ENCODE results near the gene NRXN3.

Gene NRXN3

DNA sequence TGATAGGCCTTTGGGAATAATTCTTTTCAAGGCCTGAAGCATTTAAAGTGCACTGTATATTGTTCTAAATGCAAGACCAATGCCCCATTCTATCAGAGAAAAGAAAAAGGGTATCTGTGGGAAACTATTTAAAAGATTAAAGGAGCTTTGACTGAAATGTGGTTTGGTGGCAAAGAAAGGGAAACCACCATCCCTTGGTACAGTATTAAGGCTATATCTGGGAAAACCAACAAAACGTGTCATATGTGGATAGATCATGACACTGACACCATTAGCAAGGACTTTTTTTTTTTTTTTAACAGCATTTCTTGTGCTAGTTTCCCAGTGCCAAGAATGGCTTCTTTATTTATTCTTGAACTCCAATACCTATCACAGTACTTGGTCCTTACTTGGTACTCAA lies 1150.4 kb downstream of the NRXN3 start:
- Histone ChIP-seq H4K20me1 (ENCODE audit: low read depth, low read length) (no peaks in the 10 kb centered on the region), H3K9ac (ENCODE audit: low read length) (no peak overlapping the region), H3K27me3 (ENCODE audit: low read length) (no peaks in the 10 kb centered on the region), H2AFZ (ENCODE audit: low read depth, low read length, severe bottlenecking) (no peak overlapping the region), H3K27ac (ENCODE audit: low read depth, low read length) (no peak overlapping the region), H3K36me3 (ENCODE audit: low read length) (no peaks in the 10 kb centered on the region), H3K9me3 (ENCODE audit: insufficient read depth, low read length) (no peaks in the 10 kb centered on the region), H3K4me3 (ENCODE audit: insufficient read depth, low read length, poor library complexity, severe bottlenecking) (no peak overlapping the region), H3K79me2 (ENCODE audit: insufficient read depth, low read length) (no peaks in the 10 kb centered on the region), H3F3A (ENCODE audit: insufficient read depth) (no peaks in the 10 kb centered on the region), H3K9me2 (replicated peaks; ENCODE audit: insufficient read depth, low read length) (no peaks in the 10 kb centered on the region), H3K4me2 (ENCODE audit: low read depth, low read length, poor library complexity, severe bottlenecking) (no peak overlapping the region)
- TF ChIP-seq, protein P1, sequence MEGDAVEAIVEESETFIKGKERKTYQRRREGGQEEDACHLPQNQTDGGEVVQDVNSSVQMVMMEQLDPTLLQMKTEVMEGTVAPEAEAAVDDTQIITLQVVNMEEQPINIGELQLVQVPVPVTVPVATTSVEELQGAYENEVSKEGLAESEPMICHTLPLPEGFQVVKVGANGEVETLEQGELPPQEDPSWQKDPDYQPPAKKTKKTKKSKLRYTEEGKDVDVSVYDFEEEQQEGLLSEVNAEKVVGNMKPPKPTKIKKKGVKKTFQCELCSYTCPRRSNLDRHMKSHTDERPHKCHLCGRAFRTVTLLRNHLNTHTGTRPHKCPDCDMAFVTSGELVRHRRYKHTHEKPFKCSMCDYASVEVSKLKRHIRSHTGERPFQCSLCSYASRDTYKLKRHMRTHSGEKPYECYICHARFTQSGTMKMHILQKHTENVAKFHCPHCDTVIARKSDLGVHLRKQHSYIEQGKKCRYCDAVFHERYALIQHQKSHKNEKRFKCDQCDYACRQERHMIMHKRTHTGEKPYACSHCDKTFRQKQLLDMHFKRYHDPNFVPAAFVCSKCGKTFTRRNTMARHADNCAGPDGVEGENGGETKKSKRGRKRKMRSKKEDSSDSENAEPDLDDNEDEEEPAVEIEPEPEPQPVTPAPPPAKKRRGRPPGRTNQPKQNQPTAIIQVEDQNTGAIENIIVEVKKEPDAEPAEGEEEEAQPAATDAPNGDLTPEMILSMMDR (IDR thresholded peaks at IDR 0.05; ENCODE audit: insufficient read depth, low read length, poor library complexity, severe bottlenecking), result no peak
- TF ChIP-seq EZH2phosphoT487 (conservative IDR thresholded peaks at IDR 0.05; ENCODE audit: low read length), result no peak

GRCh38 chr14:79321070-79321469 lies 1150.9 kb downstream of the NRXN3 start:
- H3F3A ChIP-seq (ENCODE audit: insufficient read depth), result no peaks in the 10 kb centered on the region
- TF ChIP-seq EZH2phosphoT487 (conservative IDR thresholded peaks at IDR 0.05; ENCODE audit: low read length), result no peak
- TF ChIP-seq, protein P1 (IDR thresholded peaks at IDR 0.05; ENCODE audit: insufficient read depth, low read length, poor library complexity, severe bottlenecking), result no peak
- H3K36me3 ChIP-seq (ENCODE audit: low read length), result no peaks in the 10 kb centered on the region
- H3K4me2 ChIP-seq (ENCODE audit: low read depth, low read length, poor library complexity, severe bottlenecking), result no peak overlapping the region
- H4K20me1 ChIP-seq (ENCODE audit: low read depth, low read length), result no peaks in the 10 kb centered on the region
- H3K4me3 ChIP-seq (ENCODE audit: insufficient read depth, low read length, poor library complexity, severe bottlenecking), result no peak overlapping the region
- no peaks in the 10 kb centered on the region for H3K9me3 ChIP-seq (ENCODE audit: insufficient read depth, low read length)
- H3K27me3 ChIP-seq (ENCODE audit: low read length), result no peaks in the 10 kb centered on the region
- no peak overlapping the region for H2AFZ ChIP-seq (ENCODE audit: low read depth, low read length, severe bottlenecking)
- no peaks in the 10 kb centered on the region for H3K9me2 ChIP-seq (replicated peaks; ENCODE audit: insufficient read depth, low read length)
- H3K27ac ChIP-seq (ENCODE audit: low read depth, low read length), result no peak overlapping the region
- H3K9ac ChIP-seq (ENCODE audit: low read length), result no peak overlapping the region
- H3K79me2 ChIP-seq (ENCODE audit: insufficient read depth, low read length), result no peaks in the 10 kb centered on the region

GRCh38 chr14:79325071-79325470 lies 1154.9 kb downstream of the NRXN3 start:
- Histone ChIP-seq H3K9ac (ENCODE audit: low read length) (no peak overlapping the region), H3K36me3 (ENCODE audit: low read length) (no peaks in the 10 kb centered on the region), H3K27ac (ENCODE audit: low read depth, low read length) (no peak overlapping the region), H2AFZ (ENCODE audit: low read depth, low read length, severe bottlenecking) (no peak overlapping the region), H3K4me3 (ENCODE audit: insufficient read depth, low read length, poor library complexity, severe bottlenecking) (no peak overlapping the region), H3K4me2 (ENCODE audit: low read depth, low read length, poor library complexity, severe bottlenecking) (no peak overlapping the region), H3K9me3 (ENCODE audit: insufficient read depth, low read length) (no peaks in the 10 kb centered on the region), H3K9me2 (replicated peaks; ENCODE audit: insufficient read depth, low read length) (no peaks in the 10 kb centered on the region), H3K79me2 (ENCODE audit: insufficient read depth, low read length) (no peaks in the 10 kb centered on the region), H3K27me3 (ENCODE audit: low read length) (no peaks in the 10 kb centered on the region), H3F3A (ENCODE audit: insufficient read depth) (no peaks in the 10 kb centered on the region), H4K20me1 (ENCODE audit: low read depth, low read length) (no peaks in the 10 kb centered on the region)
- TF ChIP-seq, protein P1 (IDR thresholded peaks at IDR 0.05; ENCODE audit: insufficient read depth, low read length, poor library complexity, severe bottlenecking), result no peak
- TF ChIP-seq EZH2phosphoT487 (conservative IDR thresholded peaks at IDR 0.05; ENCODE audit: low read length), result no peak
